NK-92 treated with Interleukin-12 subunit alpha and Interleukin-12 subunit beta, amount 100 ng/mL, for 24 hours (cell line): ENCODE measurements around the gene TTLL11.
"Not testable (repeated sequence)": the region's sequence is repeated elsewhere in the genome, so short reads cannot be mapped to it uniquely, and the experiment has no call there.

Experiments
- DNase-seq: peaks from one replicate; lab custom pipeline; 2025; lab: John Stamatoyannopoulos, UW

Gene TTLL11

GRCh38 chr9:121906074-121906870, 186.8 kb downstream of the TTLL11 start:
- no peak for DNase-seq

- no peak for DNase-seq
Observed at GRCh38 chr9:121902461-121903135, 190.5 kb downstream of the TTLL11 start.

DNA sequence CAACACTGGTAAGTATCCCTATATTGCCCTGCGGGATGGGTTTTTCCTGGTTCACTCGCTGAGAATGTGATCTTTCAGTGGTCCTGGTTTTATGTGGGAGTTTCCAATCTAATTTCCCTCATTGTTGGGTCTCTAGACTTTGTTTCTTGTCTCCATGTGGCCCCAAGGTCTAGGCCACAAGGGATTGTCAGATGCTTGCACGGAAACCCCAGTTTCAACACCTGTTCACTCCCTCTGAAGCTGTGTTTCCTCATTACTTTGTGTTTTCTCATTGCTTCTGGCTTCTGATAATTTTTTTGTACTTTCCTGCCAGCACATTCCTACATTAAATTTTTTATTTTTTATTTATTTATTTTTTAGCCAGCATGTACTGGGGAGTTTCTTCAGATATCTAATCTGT, 191.5 kb downstream of the TTLL11 start:
- no peak for DNase-seq

GRCh38 chr9:121900163-121900562, 192.9 kb downstream of the TTLL11 start:
- DNase-seq: no peak

DNA sequence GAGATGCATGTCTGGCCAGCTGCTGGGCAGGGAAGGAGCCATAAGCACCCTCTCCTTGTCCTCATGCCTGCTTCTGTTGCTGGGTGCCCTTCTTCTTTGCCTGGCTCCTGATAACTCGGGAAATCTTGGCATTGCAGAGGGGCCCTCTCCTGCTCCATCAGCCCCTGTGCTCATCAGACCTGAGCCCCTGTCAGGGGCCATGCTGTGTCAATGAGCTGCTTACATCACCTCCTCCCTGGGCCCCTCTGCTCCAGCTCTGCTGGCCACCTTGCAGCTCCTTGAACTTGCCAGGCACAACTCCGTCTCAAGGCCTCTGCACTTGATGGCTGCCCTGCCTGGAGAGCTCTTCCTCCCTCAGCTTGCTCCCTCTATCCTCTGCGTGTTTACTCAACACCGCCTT, 194.3 kb downstream of the TTLL11 start:
- DNase-seq: no peak

DNA sequence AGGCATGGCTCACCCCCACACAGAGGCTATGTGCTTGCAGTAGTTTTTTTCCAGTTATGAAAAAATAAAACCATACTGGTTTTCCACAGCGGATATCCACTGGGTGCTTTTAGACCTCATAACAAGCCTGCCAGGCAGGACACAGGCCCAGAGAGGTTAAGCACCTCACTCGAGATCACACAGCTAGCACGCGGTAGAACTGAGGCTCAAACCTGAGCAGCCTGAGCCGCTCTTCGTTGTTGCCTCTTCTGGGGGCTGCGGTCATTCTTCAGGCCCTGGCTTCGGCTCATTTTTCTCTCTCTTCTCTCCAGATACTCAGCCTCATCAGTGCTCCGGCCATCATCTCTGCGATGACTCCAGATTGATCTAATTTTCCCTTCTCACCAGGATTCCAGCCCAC, 196.0 kb downstream of the TTLL11 start:
- no peak for DNase-seq

DNA sequence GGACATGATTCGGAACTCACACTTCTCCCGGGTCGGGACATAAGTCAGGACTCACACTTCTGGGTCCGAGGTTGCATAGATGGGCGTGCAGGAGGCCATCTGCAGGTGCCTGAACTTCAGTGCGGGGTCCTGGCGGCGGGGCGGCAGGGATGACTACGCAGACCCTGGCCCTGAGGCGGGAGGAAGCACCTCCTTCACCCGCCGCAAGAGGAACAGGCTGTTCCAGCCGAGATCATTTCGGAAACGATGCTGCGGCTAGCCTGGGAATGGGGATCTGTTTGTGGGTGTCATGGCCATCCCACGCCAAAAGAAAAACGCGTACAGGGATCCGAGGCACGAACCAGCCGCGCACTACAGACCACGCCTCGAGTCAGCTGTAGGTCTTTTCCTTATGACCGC, 196.6 kb downstream of the TTLL11 start:
- DNase-seq: no peak

- no peak for DNase-seq
Observed at GRCh38 chr9:121895818-121896544, 197.1 kb downstream of the TTLL11 start.

DNA sequence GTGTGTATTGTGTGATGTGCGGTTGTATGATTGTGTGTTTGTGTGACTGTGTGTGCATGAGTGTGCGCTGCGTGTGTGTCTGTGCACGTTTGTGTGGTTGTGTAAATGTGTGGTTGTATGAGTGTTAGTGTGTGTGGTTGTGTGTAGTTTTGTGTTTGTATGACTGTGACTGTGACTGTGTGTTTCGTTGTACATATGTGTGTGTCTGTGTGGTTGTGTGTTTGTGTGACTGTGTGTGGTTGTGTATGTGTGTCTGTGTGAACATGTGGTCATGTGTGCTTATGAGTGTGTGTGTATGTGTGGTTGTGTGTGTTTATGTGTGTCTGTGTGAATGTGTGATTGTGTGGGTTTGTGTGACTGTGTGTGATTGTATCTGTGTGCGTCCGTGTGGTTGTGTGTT, 197.8 kb downstream of the TTLL11 start:
- no peak for DNase-seq

- not testable (repeated sequence) for DNase-seq
Observed at GRCh38 chr9:121894380-121894779, 198.7 kb downstream of the TTLL11 start.

DNA sequence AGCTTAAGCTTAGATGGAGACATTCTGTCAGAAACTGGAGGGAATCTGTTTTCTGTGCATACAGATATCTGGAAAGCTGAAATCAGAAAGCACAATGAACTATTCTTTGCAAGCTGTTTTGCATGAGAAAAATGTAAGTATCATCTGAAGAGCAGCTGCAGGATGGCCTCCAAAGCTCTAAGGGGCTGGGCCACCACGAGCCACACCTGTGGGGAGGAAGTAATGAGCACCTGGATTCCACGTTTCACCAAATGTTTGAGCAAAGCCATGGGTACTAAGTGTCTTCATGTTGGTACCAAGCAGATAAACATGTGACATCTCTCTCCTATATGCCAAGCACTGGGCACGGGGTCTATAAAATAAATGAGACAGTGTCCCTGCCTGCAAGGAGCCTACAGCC, 199.3 kb downstream of the TTLL11 start:
- DNase-seq: no peak

GRCh38 chr9:121892706-121893105, 200.4 kb downstream of the TTLL11 start:
- DNase-seq: no peak

DNA sequence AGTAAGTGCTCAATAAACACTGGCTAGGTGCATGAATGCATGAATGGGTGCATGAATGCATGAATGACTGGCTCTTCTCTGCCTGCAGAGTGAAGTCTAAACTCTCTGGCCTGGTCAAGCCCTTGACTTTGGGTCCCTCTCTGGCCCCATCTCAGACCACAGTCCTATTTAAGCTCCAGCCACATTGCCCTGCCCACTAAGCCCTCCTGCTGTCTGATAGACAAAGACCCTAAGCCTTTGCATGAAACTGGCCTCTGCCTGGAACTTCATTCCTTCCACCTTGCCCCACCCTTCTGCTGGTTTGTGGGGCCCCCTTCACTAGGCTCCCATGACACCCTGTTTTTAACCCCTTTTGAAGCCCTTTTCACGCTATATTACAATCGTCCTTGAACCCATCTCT, 202.4 kb downstream of the TTLL11 start:
- no peak for DNase-seq

- no peak for DNase-seq
Observed at GRCh38 chr9:121889990-121890563, 203.0 kb downstream of the TTLL11 start.

- no peak for DNase-seq
Observed at GRCh38 chr9:121888438-121888775, 204.7 kb downstream of the TTLL11 start.

DNA sequence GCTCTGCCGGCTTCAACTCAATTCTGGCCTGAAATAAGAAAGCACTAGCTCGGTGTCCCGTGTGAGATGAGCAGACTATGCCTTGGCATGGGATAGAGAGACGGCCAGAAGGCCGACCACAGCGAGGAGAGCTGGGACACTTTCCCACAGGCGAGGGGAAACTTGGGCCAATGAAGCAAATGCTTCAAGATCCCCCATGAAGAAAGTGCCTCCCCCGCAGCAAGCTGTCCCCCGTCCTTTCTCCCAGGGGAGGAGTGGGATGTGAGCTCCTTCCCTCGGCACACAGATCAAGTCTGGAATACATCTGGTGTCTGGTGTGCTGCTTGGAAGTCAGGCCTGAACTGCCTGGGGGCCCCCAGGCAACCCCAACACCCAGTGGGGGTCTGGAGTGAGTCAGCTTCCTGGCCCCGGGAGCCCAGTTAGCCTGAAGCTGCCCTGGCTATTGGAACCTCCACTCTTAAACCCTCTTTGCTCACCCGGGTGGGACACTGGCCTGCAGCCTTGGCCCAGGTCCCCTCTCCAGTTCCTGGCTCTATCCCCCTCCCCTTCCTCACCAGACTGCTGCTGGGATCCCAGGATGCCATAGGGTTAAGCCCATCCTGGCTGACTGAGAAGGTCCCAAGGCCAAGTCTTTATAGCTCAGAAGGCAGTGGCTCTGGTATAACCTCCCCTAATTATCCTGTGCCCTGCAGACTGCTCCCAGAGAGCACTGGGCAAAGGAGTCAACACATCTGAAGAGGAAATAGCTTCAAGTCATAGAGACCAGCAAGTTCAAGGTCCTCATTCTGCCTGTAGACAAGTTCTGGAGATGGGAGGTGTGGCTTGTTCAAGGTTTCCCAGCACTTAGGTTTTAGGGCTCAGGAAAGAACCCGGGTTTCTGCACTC, 205.3 kb downstream of the TTLL11 start:
- no peak for DNase-seq

DNA sequence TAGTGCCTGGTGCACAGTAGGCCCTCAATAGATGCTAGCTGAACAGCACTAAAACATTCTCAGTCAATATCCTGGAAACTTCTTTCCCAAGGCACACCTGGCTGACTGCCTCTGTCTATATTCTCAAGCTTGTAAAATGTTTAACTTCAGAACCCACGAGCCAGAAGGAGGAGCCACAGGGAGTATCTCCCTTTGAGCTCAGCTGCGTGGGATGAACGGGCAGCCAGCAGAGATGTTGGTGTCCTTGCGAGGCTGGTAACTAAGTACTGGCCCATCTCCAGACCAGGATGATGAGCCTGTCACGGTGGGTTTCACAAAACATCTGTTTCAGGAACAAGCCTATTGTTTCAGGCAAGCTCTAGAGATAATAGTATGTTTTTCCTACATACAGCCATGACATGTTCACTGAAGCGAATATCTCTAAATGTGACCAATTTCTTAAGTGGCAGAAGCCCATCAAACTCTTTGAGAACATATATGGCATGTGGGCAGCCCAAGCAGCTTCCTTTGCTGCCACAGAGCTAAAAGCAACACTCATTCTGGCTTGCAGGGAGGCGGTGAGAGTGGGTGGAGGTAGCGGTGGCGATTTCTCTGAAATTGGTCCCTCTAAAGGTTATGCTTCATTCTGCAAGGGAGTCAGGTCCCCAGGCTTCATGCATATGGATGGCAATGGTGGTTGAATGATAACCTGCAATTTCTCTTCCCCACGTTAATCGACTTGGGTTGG, 206.2 kb downstream of the TTLL11 start:
- DNase-seq: no peak

- no peak for DNase-seq
Observed at GRCh38 chr9:121885345-121885901, 207.7 kb downstream of the TTLL11 start.

- DNase-seq: no peak
Observed at GRCh38 chr9:121884057-121884541, 209.0 kb downstream of the TTLL11 start.

DNA sequence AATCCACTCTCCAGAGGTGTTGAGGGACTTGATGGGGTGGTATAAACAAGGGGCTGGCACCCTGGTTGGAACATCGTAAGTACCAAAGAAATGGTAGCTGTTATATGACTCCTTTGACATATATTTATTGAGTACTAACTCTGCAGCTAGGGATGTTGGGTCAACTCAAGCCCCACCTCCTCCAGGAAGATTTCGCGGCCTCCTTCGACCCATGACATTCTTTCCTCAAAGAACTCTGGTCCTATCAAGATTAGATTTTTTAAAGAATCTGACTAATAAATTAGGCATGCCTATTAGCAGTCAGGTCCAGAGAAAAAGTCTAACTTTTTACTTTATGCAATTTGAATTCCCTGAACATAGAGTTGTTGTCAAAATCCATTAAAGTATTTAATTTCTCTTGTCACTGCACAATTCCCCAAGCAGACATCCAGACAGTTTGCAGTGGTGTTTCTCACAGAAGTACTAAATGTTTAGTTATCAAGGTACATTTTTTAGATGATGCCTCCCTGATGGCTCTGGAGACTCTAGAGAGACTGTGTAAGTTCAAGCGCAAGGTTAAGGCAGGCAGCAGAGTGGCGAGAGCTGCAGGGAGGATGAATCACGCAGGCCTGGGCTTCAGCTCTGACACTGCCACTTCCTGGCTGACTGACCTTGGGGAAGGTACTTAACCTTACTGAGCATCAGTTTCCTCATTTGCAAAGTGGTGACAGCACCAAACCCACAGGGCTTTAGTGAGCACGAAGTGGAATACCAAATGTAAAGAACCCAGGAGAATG, 209.6 kb downstream of the TTLL11 start:
- peak; percentile 10 for DNase-seq
